ENCODE results near the gene CCDC9B. TPM values are rescaled to one million over a fixed set of nuclear protein-coding genes. Genes with fewer than 3 reads are reported as not detected.

The CCDC9B gene
- total RNA-seq, 2 donors from 2014 or later: 31.8 to 32.2 TPM

GRCh38 chr15:40327457-40327856 is 13.3 kb downstream of the CCDC9B start:
- no peaks in the 10 kb centered on the region for H3K27me3 ChIP-seq
- H3K9me3 ChIP-seq: no peaks in the 10 kb centered on the region
- no peak overlapping the region for H3K4me3 ChIP-seq
- peaks cover 0 to 86% of the 10 kb centered on the region in 2 donors for H3K4me1 ChIP-seq
- DNase-seq (ENCODE audit: low spot score): no peak
- no peak for TF ChIP-seq CTCF (IDR thresholded peaks at IDR 0.05)
- no peaks in the 10 kb centered on the region for H3K36me3 ChIP-seq
- H3K27ac ChIP-seq: peak overlapping the region; percentile 13 to 93

- no peaks in the 10 kb centered on the region for H3K36me3 ChIP-seq
- H3K4me1 ChIP-seq: peaks cover 0 to 74% of the 10 kb centered on the region in 2 donors
- peak overlapping the region; percentile 85 to 90 for H3K4me3 ChIP-seq
- no peak for DNase-seq (ENCODE audit: low spot score)
- no peak for TF ChIP-seq CTCF (IDR thresholded peaks at IDR 0.05)
- no peaks in the 10 kb centered on the region for H3K9me3 ChIP-seq
- peak overlapping the region; percentile 90 to 93 for H3K27ac ChIP-seq
- no peaks in the 10 kb centered on the region for H3K27me3 ChIP-seq
Measured at GRCh38 chr15:40325700-40326099, 15.0 kb downstream of the CCDC9B start.

- Histone ChIP-seq H3K4me3 (peak overlapping the region; percentile 85 to 90), H3K36me3 (no peaks in the 10 kb centered on the region), H3K27ac (peak overlapping the region; percentile 90 to 93), H3K27me3 (no peaks in the 10 kb centered on the region), H3K9me3 (no peaks in the 10 kb centered on the region), H3K4me1 (peaks cover 0 to 72% of the 10 kb centered on the region in 2 donors)
- DNase-seq (ENCODE audit: low spot score): no peak
- TF ChIP-seq CTCF (IDR thresholded peaks at IDR 0.05): no peak
Measured at GRCh38 chr15:40325188-40325587, 15.6 kb downstream of the CCDC9B start.

GRCh38 chr15:40323953-40324937 is 16.5 kb downstream of the CCDC9B start:
- no peak for DNase-seq (ENCODE audit: low spot score)
- peak overlapping the region; percentile 90 to 93 for H3K27ac ChIP-seq
- H3K9me3 ChIP-seq: no peaks in the 10 kb centered on the region
- peaks cover 0 to 63% of the 10 kb centered on the region in 2 donors for H3K4me1 ChIP-seq
- H3K27me3 ChIP-seq: no peaks in the 10 kb centered on the region
- no peaks in the 10 kb centered on the region for H3K36me3 ChIP-seq
- TF ChIP-seq CTCF (IDR thresholded peaks at IDR 0.05): no peak
- peak overlapping the region; percentile 85 to 90 for H3K4me3 ChIP-seq

- H3K36me3 ChIP-seq: no peaks in the 10 kb centered on the region
- H3K4me1 ChIP-seq: peaks cover 0 to 54% of the 10 kb centered on the region in 2 donors
- peak; percentile 48 to 75 for TF ChIP-seq CTCF (IDR thresholded peaks at IDR 0.05)
- peak; percentile 87 for DNase-seq (ENCODE audit: low spot score)
- peak within 1 kb of the TSS; percentile 85 to 90 for H3K4me3 ChIP-seq
- no peaks in the 10 kb centered on the region for H3K27me3 ChIP-seq
- peak within 1 kb of the TSS; percentile 90 to 93 for H3K27ac ChIP-seq
- no peaks in the 10 kb centered on the region for H3K9me3 ChIP-seq
Measured at GRCh38 chr15:40323239-40323952, 17.3 kb downstream of the CCDC9B start, which contains the start of gene INAFM2. Gene INAFM2, plus strand, starts transcription at chr15:40323692. Its CDS starts 364 bp downstream, at chr15:40324056.

All from right atrium auricular region (tissue), 2 donors.